HG03135 (cell line): ENCODE measurements around the gene MFSD12.
"Not testable (repeated sequence)": the region's sequence is repeated elsewhere in the genome, so short reads cannot be mapped to it uniquely, and the experiment has no call there.

Experiments used
- ATAC-seq: cut with Tn5 transposase; IDR thresholded peaks from one replicate; pipeline ENCODE4 v1.9.1; 2021; ENCODE audit warnings: mild to moderate bottlenecking, moderate library complexity; ENCODE audit not compliant: unreplicated experiment

Gene MFSD12

GRCh38 chr19:3585301-3586126 is 28.1 kb upstream of the MFSD12 start, which contains the start of gene GIPC3:
GIPC3 (plus strand) TSS chr19:3585478; CDS start chr19:3585598, 120 bp downstream.
- ATAC-seq = no peak

- ATAC-seq = not testable (repeated sequence)
Measured at GRCh38 chr19:3584036-3584802, 26.8 kb upstream of the MFSD12 start.

GRCh38 chr19:3581792-3582191 is 24.4 kb upstream of the MFSD12 start:
- ATAC-seq = not testable (repeated sequence)

- no peak for ATAC-seq
Measured at GRCh38 chr19:3580156-3580934, 23.0 kb upstream of the MFSD12 start.

GRCh38 chr19:3578390-3578789 is 21.0 kb upstream of the MFSD12 start:
- no peak for ATAC-seq

GRCh38 chr19:3577723-3578344 is 20.4 kb upstream of the MFSD12 start:
- ATAC-seq = no peak

GRCh38 chr19:3576696-3577443 is 19.5 kb upstream of the MFSD12 start:
- no peak for ATAC-seq

- no peak for ATAC-seq
Measured at GRCh38 chr19:3575949-3576673, 18.7 kb upstream of the MFSD12 start.

- ATAC-seq = no peak
Measured at GRCh38 chr19:3575260-3575741, 17.9 kb upstream of the MFSD12 start.

- ATAC-seq = no peak
Measured at GRCh38 chr19:3573858-3574637, 16.7 kb upstream of the MFSD12 start.

GRCh38 chr19:3573162-3573857 is 15.9 kb upstream of the MFSD12 start:
- ATAC-seq = peak; percentile 20

- no peak for ATAC-seq
Measured at GRCh38 chr19:3572855-3573161, 15.4 kb upstream of the MFSD12 start, which contains the start of gene HMG20B. HMG20B (plus strand) TSS chr19:3572944; CDS start chr19:3573310, 366 bp downstream.

GRCh38 chr19:3572132-3572854 is 14.9 kb upstream of the MFSD12 start:
- peak; percentile 88 for ATAC-seq

- no peak for ATAC-seq
Measured at GRCh38 chr19:3570606-3571011, 13.2 kb upstream of the MFSD12 start.

GRCh38 chr19:3570042-3570441 is 12.7 kb upstream of the MFSD12 start:
- ATAC-seq = not testable (repeated sequence)

GRCh38 chr19:3565139-3565538 is 7.8 kb upstream of the MFSD12 start:
- ATAC-seq = no peak
